Upper lobe of left lung (tissue), 4 donors: Measurements from ENCODE around the gene CPPED1.

Experiments
- EP300 ChIP-seq, 4 donors: sonication (generic); formaldehyde crosslinking; IDR thresholded peaks; one replicate each; pipeline ENCODE4 v1.5.1; 2017; ENCODE audit warnings: antibody characterized with exemption in 4 of 4, control low read depth in 2 of 4
- POLR2A ChIP-seq, 4 donors: fragments of 450-650 bp; IDR thresholded peaks; one replicate each; pipeline ENCODE4 v1.5.1; 2016 to 2017; ENCODE audit warnings: antibody characterized with exemption in 4 of 4, mild to moderate bottlenecking in 2 of 4
- POLR2AphosphoS5 ChIP-seq, 2 donors: sonication (generic); formaldehyde crosslinking; IDR thresholded peaks; one replicate each; pipeline ENCODE4 v1.5.1; 2017; ENCODE audit warnings: antibody characterized with exemption in 2 of 2
- TF ChIP-seq, protein P1 (sequence below), 6 experiments: fragments of 450-650 bp in 4 of 6; fragments of 200-600 bp in 2 of 6; sonication (generic) in 2 of 6; IDR thresholded peaks; one replicate each; pipeline ENCODE4 v1.5.1; 2016 to 2019; ENCODE audit warnings: antibody characterized with exemption in 6 of 6

DNA sequence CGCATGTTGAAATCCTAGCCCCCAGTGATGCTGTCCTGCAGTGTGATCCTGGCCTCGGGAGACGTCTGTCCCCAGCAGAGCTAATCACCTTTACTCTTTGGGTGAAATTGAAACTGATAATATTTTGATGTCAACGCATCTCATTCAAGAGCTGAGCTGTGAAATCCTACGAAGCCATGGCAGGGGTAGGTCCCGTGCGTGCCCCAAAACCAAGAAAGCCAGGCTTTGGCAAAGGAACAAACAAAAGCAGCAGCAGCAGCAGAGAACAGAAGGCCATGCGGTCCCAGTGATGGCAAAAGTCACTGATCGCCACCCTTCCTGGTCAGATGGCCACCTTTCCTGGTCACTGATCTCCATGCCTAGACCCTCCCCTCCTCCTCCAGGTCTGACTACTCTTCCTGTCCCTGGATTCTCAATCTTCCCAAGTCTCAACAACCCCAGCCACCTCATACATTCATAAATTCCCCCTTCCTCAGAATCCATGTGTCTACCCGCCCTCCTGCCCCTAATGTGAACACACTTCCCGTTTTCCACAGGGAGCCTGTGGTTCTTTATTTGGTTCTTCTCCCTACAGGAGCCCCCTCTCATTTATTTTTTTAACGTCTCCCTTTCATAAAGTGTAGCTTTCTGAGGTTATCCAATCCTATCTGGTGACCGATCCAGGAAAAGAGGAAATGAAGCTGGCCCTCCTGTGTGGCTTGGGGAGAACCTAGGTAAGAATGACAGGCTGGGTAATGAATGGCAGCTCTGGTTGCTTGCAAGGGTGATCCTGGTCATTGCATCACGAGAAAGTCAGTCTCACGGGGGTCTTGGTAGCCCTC is 50.3 kb downstream of the CPPED1 start:
- no peak for TF ChIP-seq POLR2A (IDR thresholded peaks at IDR 0.05)
- TF ChIP-seq, protein P1, sequence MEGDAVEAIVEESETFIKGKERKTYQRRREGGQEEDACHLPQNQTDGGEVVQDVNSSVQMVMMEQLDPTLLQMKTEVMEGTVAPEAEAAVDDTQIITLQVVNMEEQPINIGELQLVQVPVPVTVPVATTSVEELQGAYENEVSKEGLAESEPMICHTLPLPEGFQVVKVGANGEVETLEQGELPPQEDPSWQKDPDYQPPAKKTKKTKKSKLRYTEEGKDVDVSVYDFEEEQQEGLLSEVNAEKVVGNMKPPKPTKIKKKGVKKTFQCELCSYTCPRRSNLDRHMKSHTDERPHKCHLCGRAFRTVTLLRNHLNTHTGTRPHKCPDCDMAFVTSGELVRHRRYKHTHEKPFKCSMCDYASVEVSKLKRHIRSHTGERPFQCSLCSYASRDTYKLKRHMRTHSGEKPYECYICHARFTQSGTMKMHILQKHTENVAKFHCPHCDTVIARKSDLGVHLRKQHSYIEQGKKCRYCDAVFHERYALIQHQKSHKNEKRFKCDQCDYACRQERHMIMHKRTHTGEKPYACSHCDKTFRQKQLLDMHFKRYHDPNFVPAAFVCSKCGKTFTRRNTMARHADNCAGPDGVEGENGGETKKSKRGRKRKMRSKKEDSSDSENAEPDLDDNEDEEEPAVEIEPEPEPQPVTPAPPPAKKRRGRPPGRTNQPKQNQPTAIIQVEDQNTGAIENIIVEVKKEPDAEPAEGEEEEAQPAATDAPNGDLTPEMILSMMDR (IDR thresholded peaks at IDR 0.05), result no peak
- no peak for TF ChIP-seq POLR2AphosphoS5 (IDR thresholded peaks at IDR 0.05)
- TF ChIP-seq EP300 (IDR thresholded peaks at IDR 0.05), result no peak
